ENCODE data around the gene CEP295NL. TPM values are rescaled to one million over a fixed set of nuclear protein-coding genes. Genes with fewer than 3 reads are reported as not detected.

CEP295NL gene
- total and polyA plus RNA-seq, 5 donors from 2014 or later = 0.25 to 1.6 (median 0.78) TPM; not detected in 2

GRCh38 chr17:78934681-78935418 is 31.8 kb upstream of the CEP295NL start:
- no peak overlapping the region for H3K27ac ChIP-seq (ENCODE audit: insufficient read depth, low read length, poor library complexity, severe bottlenecking)
- H3K4me1 Mint-ChIP-seq = peaks cover 0 to 11% (median 4%) of the 10 kb centered on the region in 4 donors
- no peak for ATAC-seq (ENCODE audit: low read depth in 2 of 2)
- H3K27me3 Mint-ChIP-seq = peaks cover 14% of the 10 kb centered on the region
- peaks cover 9% of the 10 kb centered on the region for H3K4me1 ChIP-seq (ENCODE audit: control insufficient read depth, insufficient read depth, low read length, poor library complexity, severe bottlenecking)
- no peaks in the 10 kb centered on the region for H3K36me3 Mint-ChIP-seq
- no peaks in the 10 kb centered on the region for H3K9me3 ChIP-seq (ENCODE audit: control insufficient read depth in 2 of 2, low read length in 2 of 2)
- no peaks in the 10 kb centered on the region for H3K36me3 ChIP-seq (ENCODE audit: control insufficient read depth, insufficient read depth, low read length)
- H3K9me3 Mint-ChIP-seq = peaks cover 0 to 3% (median 0%) of the 10 kb centered on the region in 7 donors
- no peak overlapping the region for H3K4me3 ChIP-seq (ENCODE audit: low read depth, low read length)
- H3K27me3 ChIP-seq (ENCODE audit: control insufficient read depth, insufficient read depth, low read length) = no peaks in the 10 kb centered on the region
- no peak for DNase-seq
- no peak overlapping the region for H3K4me3 Mint-ChIP-seq
- peak overlapping the region in 1 of 3 donors; percentile 29 for H3K27ac Mint-ChIP-seq

DNA sequence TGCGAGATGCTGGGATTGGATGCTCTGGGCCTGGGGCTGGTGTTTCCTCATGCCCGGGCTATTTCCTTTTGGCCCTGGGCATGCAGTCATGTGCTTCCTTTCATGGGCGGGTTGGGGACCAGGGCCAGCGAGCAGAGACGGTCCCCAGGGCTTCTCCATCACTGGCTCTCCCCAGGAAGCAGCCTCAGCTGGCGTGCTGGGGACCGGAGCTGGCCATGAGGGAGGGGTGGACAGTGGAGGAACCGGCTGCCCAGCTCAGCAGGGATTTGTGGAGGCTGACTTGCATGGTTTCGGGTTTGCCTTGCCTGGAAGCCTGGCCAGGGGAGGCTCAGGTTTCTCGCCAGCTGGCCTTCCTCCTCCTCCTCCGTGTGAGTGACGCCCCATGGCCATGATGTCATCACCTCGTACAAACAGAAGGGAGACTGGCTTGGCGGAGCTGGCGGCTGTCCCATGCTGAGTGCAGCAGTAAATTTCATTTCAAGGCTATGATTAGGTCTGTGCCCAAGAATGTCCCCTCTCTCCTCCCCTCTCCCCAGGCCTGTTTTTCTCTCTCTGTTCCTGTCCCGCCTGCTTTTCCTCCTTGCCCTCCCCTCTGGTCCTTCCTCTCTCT is 31.1 kb upstream of the CEP295NL start:
- Histone ChIP-seq H3K27me3 (ENCODE audit: control insufficient read depth, insufficient read depth, low read length) (no peaks in the 10 kb centered on the region), H3K27ac (ENCODE audit: insufficient read depth, low read length, poor library complexity, severe bottlenecking) (no peak overlapping the region), H3K4me3 (ENCODE audit: low read depth, low read length) (no peak overlapping the region), H3K36me3 (ENCODE audit: control insufficient read depth, insufficient read depth, low read length) (no peaks in the 10 kb centered on the region), H3K4me1 (ENCODE audit: control insufficient read depth, insufficient read depth, low read length, poor library complexity, severe bottlenecking) (peaks cover 9% of the 10 kb centered on the region), H3K9me3 (ENCODE audit: control insufficient read depth in 2 of 2, low read length in 2 of 2) (no peaks in the 10 kb centered on the region)
- Mint-ChIP-seq H3K4me1 (peaks cover 0 to 11% (median 4%) of the 10 kb centered on the region in 4 donors), H3K4me3 (no peak overlapping the region), H3K27ac (peak overlapping the region in 2 of 3 donors; percentile 29 to 80), H3K36me3 (no peaks in the 10 kb centered on the region), H3K9me3 (peaks cover 0 to 3% (median 0%) of the 10 kb centered on the region in 7 donors), H3K27me3 (peaks cover 14% of the 10 kb centered on the region)
- ATAC-seq (ENCODE audit: low read depth in 2 of 2) (no peak), DNase-seq (no peak)

- no peaks in the 10 kb centered on the region for H3K9me3 ChIP-seq (ENCODE audit: control insufficient read depth in 2 of 2, low read length in 2 of 2)
- H3K4me3 Mint-ChIP-seq = no peak overlapping the region
Observed at GRCh38 chr17:78933025-78933958, 30.3 kb upstream of the CEP295NL start.

GRCh38 chr17:78929908-78930775 is 27.1 kb upstream of the CEP295NL start:
- H3K4me1 ChIP-seq (ENCODE audit: control insufficient read depth, insufficient read depth, low read length, poor library complexity, severe bottlenecking) = peaks cover 15% of the 10 kb centered on the region
- H3K36me3 ChIP-seq (ENCODE audit: control insufficient read depth, insufficient read depth, low read length) = no peaks in the 10 kb centered on the region
- ATAC-seq (ENCODE audit: low read depth in 2 of 2) = no peak
- Mint-ChIP-seq H3K27ac (no peak overlapping the region), H3K36me3 (no peaks in the 10 kb centered on the region), H3K4me1 (peaks cover 0 to 14% (median 4%) of the 10 kb centered on the region in 4 donors), H3K9me3 (no peaks in the 10 kb centered on the region), H3K4me3 (no peak overlapping the region), H3K27me3 (peaks cover 32% of the 10 kb centered on the region)
- H3K4me3 ChIP-seq (ENCODE audit: low read depth, low read length) = no peak overlapping the region
- DNase-seq = no peak
- H3K27ac ChIP-seq (ENCODE audit: insufficient read depth, low read length, poor library complexity, severe bottlenecking) = no peak overlapping the region
- H3K27me3 ChIP-seq (ENCODE audit: control insufficient read depth, insufficient read depth, low read length) = no peaks in the 10 kb centered on the region
- no peaks in the 10 kb centered on the region for H3K9me3 ChIP-seq (ENCODE audit: control insufficient read depth in 2 of 2, low read length in 2 of 2)

More at GRCh38 chr17:78933025-78933958, 30.3 kb upstream of the CEP295NL start:
- peak; percentile 77 to 89 for ATAC-seq (ENCODE audit: low read depth in 2 of 2)
- peaks cover 9% of the 10 kb centered on the region for H3K4me1 ChIP-seq (ENCODE audit: control insufficient read depth, insufficient read depth, low read length, poor library complexity, severe bottlenecking)
- Mint-ChIP-seq H3K9me3 (peaks cover 0 to 3% (median 0%) of the 10 kb centered on the region in 7 donors), H3K4me1 (peaks cover 0 to 11% (median 4%) of the 10 kb centered on the region in 4 donors), H3K27ac (peak overlapping the region; percentile 77 to 86 (median 80)), H3K36me3 (no peaks in the 10 kb centered on the region), H3K27me3 (peaks cover 14% of the 10 kb centered on the region)
- H3K36me3 ChIP-seq (ENCODE audit: control insufficient read depth, insufficient read depth, low read length) = no peaks in the 10 kb centered on the region
- no peak overlapping the region for H3K4me3 ChIP-seq (ENCODE audit: low read depth, low read length)
- no peaks in the 10 kb centered on the region for H3K27me3 ChIP-seq (ENCODE audit: control insufficient read depth, insufficient read depth, low read length)
- DNase-seq = peak; percentile 11 to 74 (median 22)
- no peak overlapping the region for H3K27ac ChIP-seq (ENCODE audit: insufficient read depth, low read length, poor library complexity, severe bottlenecking)

- DNase-seq (no peak), ATAC-seq (ENCODE audit: low read depth in 2 of 2) (no peak)
- Mint-ChIP-seq H3K27me3 (peaks cover 46% of the 10 kb centered on the region), H3K36me3 (no peaks in the 10 kb centered on the region), H3K4me3 (peak overlapping the region in 2 of 4 donors; percentile 11 to 47), H3K4me1 (peaks cover 0 to 17% (median 3%) of the 10 kb centered on the region in 4 donors), H3K27ac (peak overlapping the region in 1 of 3 donors; percentile 49), H3K9me3 (no peaks in the 10 kb centered on the region)
- no peaks in the 10 kb centered on the region for H3K9me3 ChIP-seq (ENCODE audit: control insufficient read depth in 2 of 2, low read length in 2 of 2)
- H3K27me3 ChIP-seq (ENCODE audit: control insufficient read depth, insufficient read depth, low read length) = no peaks in the 10 kb centered on the region
- no peak overlapping the region for H3K27ac ChIP-seq (ENCODE audit: insufficient read depth, low read length, poor library complexity, severe bottlenecking)
- H3K4me1 ChIP-seq (ENCODE audit: control insufficient read depth, insufficient read depth, low read length, poor library complexity, severe bottlenecking) = peaks cover 21% of the 10 kb centered on the region
- no peaks in the 10 kb centered on the region for H3K36me3 ChIP-seq (ENCODE audit: control insufficient read depth, insufficient read depth, low read length)
- no peak overlapping the region for H3K4me3 ChIP-seq (ENCODE audit: low read depth, low read length)
Observed at GRCh38 chr17:78925662-78926555, 22.9 kb upstream of the CEP295NL start.

DNA sequence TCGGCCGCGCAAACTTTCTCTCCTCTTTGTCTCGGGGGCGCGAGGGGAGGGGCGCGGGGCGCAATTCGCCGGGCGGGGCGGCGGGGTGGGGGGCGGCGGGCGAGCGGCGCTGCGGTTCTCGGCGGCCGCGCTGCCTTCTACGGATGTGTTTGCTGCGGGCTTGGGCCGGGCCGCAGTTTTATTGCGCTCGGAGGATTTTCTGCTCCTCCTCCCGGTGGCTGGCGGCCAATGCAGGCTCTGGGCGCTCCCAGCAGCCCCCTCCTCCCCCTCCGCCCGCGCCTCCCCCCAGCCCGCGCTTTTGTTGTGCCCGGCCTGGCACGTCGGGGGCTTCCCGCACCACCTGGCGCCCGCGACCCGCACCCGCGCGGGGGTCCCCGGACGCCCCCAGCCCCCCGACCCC is 22.2 kb upstream of the CEP295NL start, which contains the start of gene TIMP2:
TIMP2 (minus strand) TSS at position 154 of the 400 bp plus-strand sequence. CDS start 299 bp downstream, outside the sequence.
- H3K27me3 Mint-ChIP-seq = peaks cover 45% of the 10 kb centered on the region
- peak; percentile 60 to 67 (median 67) for DNase-seq
- H3K27me3 ChIP-seq (ENCODE audit: control insufficient read depth, insufficient read depth, low read length) = no peaks in the 10 kb centered on the region
- H3K4me1 Mint-ChIP-seq = peaks cover 0 to 20% (median 5%) of the 10 kb centered on the region in 4 donors
- no peaks in the 10 kb centered on the region for H3K36me3 ChIP-seq (ENCODE audit: control insufficient read depth, insufficient read depth, low read length)
- H3K4me3 Mint-ChIP-seq = peak within 1 kb of the TSS; percentile 36 to 82 (median 78)
- H3K27ac ChIP-seq (ENCODE audit: insufficient read depth, low read length, poor library complexity, severe bottlenecking) = no peak within 1 kb of the TSS
- H3K36me3 Mint-ChIP-seq = no peaks in the 10 kb centered on the region
- H3K9me3 Mint-ChIP-seq = no peaks in the 10 kb centered on the region
- H3K9me3 ChIP-seq (ENCODE audit: control insufficient read depth in 2 of 2, low read length in 2 of 2) = no peaks in the 10 kb centered on the region
- H3K4me1 ChIP-seq (ENCODE audit: control insufficient read depth, insufficient read depth, low read length, poor library complexity, severe bottlenecking) = peaks cover 21% of the 10 kb centered on the region
- ATAC-seq (ENCODE audit: low read depth in 2 of 2) = peak; percentile 59 to 74
- H3K4me3 ChIP-seq (ENCODE audit: low read depth, low read length) = no peak within 1 kb of the TSS
- peak within 1 kb of the TSS in 1 of 3 donors; percentile 49 for H3K27ac Mint-ChIP-seq
